Activated T-cell treated with anti-CD3 and anti-CD28 coated beads for 1 hour (primary cell): ENCODE measurements around the gene RPTOR.

Source experiments
- DNase-seq: peaks from one replicate; pipeline ENCODE4 v3.0.0-alpha.2; 2020; ENCODE audit warnings: low read depth

RPTOR gene

DNA sequence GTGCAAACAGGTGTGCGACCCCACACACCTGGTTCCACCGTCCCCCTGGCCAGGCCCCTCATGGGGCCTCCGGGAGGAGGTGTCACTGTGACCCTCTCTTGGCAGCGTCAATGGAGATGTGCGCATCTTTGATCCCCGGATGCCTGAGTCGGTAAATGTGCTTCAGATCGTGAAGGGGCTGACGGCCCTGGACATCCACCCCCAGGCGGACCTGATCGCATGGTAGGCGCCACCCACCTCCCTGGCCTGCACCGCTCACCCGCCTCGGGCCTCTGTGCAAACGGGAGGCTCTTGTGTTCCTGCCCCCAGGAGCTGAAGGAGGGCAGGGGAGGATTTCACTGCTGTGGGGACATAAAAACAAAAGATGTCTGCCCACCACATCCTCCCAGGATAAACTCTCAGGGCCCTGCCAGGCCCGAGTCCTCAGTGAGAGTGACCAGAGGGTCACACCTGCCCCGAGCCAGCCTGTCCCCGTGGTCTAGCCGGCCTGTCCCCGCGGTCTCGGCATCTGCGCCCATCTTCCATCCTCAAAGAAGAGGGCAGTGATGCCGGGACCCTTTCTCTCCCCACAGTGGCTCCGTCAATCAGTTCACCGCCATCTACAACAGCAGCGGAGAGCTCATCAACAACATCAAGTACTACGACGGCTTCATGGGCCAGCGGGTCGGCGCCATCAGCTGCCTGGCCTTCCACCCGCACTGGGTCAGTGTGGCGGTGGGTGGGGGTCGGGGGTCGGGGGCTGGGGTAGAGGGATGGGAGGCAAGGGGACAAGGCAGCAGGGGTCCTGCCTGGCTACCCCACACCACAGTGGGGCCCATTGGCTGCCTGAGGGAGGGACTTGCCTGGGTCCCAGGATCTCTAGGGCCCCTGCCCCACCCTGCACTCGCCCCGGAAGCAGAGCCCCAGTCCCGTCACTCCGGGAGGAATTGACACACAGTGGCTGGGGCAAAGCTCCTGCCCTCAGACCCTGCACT is 418.0 kb downstream of the RPTOR start:
- no peak for DNase-seq

DNA sequence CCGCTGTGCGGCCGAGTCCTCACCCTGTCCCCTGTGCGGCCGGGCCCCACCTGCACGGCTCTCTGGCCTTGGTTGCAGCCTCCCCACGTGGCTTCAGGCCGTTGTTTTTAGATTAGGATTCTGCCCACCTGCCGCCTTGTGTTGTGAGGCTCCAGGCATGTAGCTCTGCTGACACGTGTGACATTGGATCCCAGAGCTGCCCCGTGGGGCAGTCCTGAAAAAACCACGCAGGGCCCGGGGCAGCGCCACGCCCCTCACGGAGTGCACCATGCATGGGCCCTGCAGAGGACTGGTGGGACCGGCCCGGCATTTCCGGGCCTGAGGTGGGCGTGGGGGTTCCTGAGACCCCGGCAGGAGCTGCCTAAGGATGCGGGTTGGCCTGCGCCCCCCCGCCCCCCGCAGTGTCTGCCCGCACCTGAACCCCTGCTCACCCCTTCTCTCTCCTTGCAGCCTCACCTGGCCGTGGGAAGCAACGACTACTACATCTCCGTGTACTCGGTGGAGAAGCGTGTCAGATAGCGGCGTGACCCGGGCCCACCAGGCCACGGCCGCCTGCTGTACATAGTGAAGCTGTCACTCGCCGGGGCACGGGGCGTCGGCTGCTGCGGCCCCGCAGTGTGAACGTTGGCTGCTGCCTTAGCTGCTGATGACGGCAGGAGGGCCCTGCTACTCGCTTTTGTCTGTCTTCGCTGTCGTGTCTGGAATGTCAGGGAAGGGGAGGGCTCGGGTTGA is 419.3 kb downstream of the RPTOR start:
- DNase-seq: no peak

DNA sequence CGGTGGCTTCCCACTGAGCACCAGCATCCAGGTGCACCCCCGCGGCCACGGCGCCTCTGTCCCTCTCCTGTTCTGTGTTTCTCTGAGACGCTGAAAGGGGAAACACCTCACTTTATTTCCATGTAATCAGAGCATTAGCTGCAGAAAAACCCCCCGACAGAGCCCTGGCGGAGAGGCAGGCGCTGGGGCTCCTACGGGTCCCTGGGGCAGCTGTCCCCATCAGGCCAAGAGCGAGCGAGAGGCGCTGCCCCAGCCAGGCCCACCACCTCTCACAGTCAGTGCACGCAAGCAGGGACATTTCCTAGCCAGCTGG is 419.9 kb downstream of the RPTOR start:
- no peak for DNase-seq

DNA sequence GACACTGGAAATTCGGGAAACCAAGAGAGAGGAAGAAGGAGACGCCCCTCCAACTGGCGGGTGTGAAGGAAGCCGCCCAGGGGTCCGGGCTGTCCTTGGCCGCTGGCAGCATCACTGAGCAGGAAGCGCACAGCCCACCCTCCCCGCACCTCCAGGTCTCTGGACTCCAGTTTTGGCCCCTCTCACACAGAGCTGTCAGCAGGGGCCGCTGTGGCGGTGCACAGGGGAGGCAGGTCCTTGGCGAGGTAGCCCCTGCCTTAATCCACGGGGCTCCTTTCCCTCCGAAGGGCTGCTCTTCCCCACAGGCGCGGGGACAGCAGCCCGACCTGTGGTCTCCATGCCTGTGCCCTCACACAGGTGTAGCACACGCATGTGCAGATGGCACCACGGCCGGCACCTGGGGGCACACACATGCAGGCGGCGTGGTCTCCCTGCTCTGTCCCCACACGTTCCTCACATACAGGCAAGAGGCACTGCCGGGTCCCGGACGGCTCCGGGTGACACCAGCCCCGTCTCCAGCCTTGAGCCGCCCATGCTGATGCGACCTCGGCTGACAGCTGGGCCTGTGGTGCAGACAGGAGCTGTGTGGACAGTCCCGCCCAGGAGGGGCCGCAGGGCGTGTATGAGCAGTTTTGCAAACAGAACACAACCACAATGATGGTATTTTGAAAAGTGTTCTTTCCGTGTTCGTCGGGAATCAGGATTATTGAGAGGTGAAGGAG is 420.4 kb downstream of the RPTOR start:
- no peak for DNase-seq

DNA sequence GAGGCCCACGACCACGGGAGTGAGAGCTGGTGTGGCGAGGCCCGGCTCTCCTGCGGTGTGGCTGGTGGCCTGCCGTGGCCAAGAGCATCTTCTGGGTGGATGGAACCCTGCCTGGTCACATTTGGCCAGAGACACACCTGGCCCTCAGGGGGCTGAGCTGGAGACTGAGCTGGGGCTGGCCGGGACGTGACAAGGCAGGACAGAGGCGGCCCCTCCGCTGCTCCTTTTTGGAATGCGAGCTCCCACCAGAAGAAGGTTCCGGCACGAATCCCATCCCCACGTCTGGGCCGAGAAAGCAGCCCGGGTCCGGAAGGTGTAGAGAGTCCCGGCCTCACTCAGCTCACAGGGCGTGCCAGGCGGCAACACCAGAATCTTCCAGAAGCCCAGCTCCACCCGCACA is 421.0 kb downstream of the RPTOR start:
- no peak for DNase-seq

DNA sequence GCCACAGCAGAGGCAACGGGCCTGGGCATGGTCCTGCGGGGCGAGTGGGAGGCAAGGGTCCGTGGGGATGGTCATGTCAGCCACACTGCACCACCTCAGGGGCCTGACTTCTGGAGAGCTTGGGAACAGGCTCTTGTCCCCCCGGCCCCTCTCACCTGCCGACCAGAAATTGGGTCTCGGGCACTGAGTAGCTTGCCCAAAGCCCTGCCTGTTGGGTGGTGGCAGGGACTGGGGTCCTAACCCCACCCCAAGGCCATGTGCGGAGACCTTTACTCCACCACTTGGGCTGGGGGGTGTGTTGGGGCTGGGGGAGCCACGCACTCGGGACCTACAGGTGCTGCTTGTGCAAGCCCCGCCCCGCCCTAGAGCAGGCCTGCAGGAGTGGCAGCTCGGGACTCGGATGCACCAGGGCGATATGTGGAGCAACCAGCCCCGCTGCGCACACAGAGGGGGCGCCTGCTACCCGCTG is 422.8 kb downstream of the RPTOR start:
- no peak for DNase-seq

DNA sequence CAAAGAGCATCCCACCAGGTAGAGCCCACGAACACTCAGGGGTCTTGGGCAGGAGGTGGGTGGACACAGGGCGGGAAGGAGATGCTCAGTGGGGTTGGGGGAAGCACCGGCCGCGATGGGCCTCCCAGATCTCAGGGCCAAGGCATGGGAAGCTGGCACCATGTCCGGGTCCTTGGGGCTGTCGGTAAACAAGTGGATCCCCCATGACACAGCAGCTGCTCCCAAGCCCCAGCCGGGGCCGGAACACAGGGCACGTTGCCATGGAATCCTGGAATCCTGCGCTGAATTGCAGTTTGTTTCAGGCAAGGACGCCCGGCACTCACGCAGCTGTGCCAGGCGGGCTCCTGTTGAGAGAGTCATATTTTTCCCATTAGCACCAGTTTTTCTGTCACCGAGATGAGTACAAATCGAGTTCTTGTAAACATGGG is 424.0 kb downstream of the RPTOR start:
- DNase-seq: no peak

DNA sequence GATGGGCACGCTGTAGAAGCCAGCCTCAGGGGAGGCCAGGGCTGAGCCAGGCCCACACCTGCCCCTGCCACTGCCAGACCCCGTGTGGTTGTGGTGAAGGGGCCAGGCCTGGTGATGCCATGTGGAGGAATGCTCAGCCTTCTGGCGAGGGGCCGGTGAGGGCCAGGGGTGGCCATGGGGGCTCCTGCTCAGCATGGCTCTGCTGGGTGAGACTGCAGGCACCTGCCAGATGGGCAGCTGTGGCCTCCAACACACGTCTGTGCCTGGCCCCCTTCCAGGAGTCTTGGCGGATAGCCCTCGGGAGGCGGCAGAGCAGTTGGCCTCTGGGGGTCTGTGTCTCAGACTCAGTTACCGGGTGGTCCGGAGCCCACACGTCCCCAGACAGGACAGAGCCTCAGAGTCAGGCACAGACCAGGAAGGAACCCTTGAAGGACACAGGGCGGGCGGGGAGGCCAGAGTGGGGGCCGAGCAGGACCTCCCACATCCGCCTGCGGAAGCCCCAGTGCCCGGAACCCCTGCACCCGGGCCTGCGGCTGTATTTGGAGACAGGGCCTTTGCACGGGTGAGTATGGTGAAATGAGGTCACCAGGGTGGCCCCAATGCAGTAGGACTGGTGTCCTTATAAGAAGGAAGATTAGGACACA is 424.5 kb downstream of the RPTOR start:
- DNase-seq: no peak

DNA sequence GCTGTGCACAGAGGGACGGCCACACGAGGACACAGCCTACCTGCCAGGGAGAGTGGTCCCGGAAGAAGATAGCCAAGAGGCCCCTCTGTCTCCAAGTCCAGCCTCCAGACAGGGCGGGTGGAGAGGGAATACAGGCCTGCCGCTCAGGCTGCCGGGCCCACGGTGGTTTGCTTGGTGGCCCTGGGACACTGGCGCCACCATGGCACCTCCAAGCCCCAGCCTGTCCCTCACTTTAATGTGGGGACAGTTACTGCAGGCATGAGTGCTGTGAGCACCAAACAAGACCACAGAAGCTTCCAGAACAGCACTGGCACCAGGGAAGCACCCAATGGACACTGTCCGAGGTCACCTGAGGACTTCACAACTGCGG is 425.0 kb downstream of the RPTOR start:
- DNase-seq: no peak

DNA sequence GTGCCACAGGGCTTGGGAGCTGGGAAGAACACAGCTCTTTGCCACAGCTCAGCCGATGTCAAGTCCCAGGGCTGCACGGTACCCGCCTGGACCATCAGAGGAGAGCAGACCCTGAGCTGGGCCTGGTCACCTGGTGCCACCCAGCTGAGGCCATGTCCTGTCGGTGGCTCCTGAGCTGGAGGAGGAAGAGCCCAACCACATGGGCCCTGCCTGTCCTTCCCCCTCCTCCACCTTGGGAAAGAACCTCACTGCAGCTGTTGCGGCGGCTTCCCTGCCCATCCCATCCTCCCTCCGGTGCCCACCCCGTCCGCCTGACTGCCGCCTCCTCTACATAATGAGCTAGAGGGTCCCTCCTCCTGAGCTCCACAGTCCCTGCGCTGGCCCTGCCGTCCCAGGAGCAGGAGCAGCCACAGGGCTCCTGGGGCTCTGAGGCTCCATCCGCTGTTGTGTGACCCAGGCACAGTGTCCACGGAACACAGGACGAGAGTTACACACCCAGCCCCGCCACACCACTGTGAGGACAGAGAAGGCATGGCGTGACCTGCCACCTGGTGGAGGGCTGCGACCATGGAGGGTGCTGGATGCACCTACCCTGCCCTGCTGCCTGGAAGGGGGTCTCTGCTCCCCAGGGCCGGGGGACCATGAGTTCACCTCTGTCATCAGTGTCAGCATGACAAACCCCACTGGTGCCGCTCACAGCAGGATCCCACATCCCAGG is 425.6 kb downstream of the RPTOR start:
- no peak for DNase-seq

DNA sequence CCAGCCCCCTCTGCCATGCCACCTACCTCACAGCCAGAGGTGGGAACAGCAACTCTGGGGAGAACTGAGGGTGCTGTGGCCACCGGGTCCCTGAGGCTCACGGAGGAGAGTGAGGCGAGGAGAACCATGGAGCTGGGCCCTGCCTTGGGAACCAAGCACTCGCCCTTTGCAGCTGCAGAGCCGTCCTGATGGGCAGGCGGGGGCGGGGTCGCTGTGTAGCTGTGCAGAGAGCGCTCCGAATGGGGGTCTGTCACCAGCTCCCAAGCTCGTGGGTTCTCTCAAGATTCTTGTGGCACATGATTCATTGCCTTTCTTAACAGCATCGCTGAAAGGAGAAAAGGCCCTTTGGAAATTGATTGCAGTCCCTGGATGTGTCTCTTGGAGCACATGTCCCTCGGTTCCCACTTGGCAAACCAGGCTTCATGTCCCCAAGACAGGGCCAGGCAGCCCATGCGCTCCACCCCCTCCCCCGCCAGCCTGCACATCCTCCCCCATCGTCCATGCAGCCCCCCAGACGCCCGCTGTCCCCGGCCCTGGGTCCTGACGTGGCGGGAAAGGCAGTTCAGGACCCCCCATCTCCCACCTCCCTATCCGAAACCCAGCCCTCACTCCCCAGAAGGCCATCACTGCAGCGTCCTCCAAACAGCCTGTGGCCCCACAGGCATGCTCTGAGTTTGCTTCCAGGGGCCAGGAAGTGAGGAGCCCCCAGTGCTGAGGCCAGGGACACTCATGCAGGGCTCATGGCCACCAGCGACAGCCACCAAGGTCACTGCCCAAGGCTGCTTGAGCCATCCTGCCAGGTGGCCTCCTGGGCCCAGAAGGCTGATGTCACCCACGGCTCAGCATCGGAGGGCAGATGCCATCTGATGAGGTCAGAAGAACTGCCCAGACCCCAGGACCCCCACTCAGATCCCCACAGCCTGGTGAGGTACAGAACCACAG is 426.4 kb downstream of the RPTOR start:
- DNase-seq: no peak

DNA sequence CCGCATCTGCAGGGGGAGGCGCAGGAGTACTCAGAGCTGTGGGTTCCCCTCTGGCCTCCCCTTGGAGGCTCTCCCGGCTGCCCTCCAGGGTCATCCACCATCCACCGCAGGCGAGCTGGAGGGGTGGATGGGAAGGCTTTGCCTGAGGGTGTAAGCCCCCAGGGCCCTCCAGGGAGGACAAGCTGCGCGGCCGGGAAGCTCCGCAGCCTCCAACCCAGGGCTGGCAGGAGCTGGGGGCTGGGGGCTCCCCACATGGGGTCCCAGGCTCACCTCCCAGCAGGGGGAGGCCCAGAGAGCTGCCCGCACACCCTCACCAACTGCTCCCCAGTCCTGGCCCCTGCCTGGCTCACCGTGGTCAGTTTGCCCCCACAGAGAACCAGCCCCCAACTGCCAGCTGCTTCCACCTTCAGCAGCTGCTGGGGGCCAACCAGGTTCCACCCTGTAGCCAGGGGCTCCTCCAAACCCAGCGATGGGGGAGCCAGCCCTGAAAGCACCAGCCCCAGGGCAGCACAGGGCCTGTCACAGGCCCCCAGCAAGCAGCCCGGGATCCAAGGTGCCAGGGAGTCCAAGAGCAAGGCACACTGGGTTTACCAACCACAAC is 427.2 kb downstream of the RPTOR start:
- no peak for DNase-seq

DNA sequence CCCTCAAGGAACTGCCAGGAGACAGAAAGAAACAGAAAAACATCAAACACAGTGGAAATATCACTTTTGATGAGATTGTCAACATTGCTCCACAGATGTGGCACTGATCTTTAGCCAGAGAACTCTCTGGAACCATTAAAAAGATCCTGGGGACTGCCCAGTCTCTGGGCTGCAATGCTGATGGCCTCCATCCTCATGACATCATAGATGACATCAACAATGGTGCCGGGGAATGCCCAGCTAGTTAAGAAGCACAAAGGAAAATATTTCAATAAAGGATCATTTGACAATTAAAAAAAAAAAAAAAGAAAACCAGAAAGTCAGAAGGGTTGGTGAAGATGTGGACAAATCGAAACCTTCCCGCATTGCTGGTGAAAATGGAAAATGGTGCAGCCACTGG is 432.1 kb downstream of the RPTOR start:
- DNase-seq: no peak

DNA sequence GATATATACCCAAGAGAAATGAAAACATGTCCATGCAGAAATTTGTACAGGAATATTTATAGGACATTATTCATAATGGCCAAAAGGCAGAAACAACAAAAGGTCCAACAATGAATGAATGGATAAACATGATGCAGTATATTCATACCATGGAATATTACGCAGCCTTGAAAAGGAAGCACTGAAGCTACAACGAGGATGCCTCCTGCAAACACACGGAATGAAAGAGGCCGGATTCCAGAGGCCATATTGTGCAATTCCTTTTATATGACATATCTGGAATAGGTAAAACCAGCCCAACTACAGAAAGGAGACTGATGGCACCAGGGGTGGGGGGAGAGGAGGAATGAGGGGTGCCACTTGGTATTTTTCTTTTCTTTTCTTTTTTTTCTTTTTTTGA is 432.5 kb downstream of the RPTOR start:
- DNase-seq: no peak

DNA sequence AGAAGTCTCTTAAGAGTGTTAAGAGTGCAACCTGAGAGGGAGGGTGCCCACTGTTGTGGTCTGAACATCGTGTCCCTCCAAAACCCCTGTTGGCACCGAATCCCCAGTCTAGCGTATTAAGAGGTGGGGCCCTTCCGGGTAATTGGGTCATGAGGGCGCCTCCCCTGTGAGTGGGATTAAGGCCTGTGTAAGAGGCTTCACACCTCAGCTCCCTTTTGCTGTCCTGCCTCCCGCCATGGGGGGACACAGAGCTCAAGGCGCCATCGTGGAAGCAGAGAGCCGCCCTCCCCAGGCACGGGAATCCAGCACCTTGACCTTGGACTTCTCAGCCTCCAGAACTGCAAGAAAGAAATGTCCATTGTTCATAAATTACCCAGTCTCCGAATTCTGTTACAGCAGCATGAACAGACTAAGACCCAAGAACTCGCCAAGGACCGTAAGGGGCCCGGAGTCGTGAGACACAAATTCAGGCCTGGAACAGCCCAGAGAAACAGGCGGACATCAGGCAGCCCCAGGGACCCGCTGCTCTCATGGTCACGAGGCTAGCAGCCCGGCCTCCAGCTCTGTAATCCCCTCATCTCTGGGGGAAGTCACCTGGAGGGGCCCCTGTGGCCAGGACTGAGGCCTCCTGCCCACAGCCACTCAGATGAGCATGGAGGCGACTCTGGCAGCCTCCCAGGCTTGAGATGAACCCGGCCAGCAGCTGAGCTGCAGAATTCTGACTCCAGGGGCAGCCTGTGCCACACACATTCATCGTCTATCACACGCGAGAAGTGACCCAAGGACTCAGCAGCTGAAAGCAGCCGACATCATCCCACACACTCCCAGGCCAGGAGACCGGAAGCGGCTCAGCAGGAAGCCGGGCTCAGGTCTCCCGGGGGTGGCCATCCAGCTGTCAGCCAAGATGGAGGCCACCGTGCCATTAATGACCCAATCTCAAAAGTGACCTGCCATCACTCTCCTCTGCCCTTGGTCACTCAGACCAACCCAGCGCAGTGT is 434.2 kb downstream of the RPTOR start:
- no peak for DNase-seq

DNA sequence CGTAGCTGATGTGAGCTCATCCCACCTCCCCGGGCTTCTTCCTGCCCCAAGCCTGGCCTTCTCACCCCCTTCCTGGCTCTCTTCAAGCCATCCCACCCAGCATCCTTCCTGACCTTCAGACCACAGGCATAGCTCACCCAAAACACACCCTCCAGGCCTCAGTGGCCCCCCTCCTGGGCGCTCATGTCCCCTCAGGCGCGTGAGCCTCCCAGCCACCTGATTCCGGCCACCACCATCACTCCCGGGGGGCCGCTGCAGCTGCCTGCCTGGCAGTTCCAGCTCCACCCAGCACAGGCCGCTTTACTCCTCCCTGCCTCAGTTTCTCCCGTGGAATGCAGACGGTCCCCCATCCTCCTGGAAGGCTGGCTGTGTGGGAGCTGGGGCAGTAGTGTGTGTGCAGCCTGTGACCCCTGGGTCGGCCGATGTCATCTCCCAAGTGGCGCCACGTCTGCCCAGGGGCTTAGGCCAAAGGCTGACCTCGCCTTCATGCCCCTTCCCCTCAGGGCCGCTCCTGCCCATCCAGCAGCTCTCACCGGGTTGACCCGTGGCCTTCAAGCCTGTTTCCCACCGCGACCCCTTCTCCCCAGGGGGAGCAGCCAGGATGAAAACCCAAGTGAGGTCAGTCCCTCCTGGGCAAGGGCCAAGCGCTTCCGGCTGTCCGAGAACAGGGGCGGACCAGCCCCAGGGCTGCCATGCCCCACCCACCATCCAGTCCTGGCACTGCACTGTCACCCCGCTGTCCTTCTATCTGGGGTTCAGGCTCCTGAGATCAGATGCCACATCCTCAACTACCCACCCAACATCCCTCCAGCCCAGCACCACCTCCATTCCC is 435.1 kb downstream of the RPTOR start:
- no peak for DNase-seq

DNA sequence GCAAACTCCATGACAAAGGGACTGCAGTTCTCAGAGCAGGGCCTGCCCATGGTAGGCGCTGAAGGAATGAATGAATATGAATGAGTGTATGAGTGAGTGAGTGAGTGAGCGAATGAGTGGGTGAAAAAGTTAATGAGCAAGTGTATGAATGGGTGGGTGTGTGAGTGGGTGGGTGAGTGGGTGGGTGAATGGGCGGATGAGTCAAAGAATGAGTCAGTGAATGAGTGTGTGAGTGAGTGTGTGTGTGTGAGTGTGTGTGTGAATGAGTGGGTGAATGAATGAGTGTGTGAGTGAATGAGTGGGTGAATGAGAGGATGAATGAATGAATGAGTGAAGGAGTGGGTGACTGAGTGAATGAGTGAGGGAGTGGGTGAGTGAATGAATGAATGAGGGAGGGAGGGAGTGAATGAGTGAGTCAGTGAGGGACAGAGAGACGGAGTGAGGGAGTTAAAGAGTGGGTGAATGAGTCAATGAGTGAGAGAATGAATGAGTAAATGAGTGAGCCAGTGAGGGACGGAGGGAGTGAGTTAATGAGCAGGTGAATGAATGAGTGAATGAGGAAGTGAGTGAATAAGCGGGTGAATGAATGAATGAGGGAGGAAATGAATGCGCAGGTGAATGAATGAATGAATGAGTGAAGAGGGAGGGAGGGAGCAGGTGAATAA is 435.9 kb downstream of the RPTOR start:
- no peak for DNase-seq
